Upper lobe of left lung (tissue), 6 donors: ENCODE data around the gene FRK. TPM values are rescaled to one million over a fixed set of nuclear protein-coding genes. Genes with fewer than 3 reads are reported as not detected.

Source experiments
- ATAC-seq, 2 donors: fragments of 200-7000 bp; cut with Tn5 transposase; one replicate each; pipeline ENCODE4 v1.9.1; 2022; ENCODE audit warnings: mild to moderate bottlenecking in 2 of 2, moderate library complexity in 2 of 2; ENCODE audit not compliant: low FRiP score in 2 of 2
- DNase-seq, 2 donors: peaks; one replicate each; pipeline ENCODE4 v3.0.0-alpha.2; 2019 to 2020
- H3K27ac ChIP-seq, 4 donors: fragments of 200-600 bp; sonication (generic); one replicate each; pipeline ENCODE4 v1.5.1; 2016 to 2019
- H3K27me3 ChIP-seq, 4 donors: fragments of 200-600 bp; sonication (generic); one replicate each; pipeline ENCODE4 v1.5.1; 2017 to 2019
- H3K36me3 ChIP-seq, 4 donors: fragments of 200-600 bp; sonication (generic); one replicate each; pipeline ENCODE4 v1.5.1; 2016 to 2019
- H3K4me1 ChIP-seq, 4 donors: fragments of 200-600 bp; sonication (generic); one replicate each; pipeline ENCODE4 v1.5.1; 2018 to 2019
- H3K4me3 ChIP-seq, 4 donors: fragments of 200-600 bp; sonication (generic); one replicate each; pipeline ENCODE4 v1.5.1; 2017 to 2019; ENCODE audit warnings: mild to moderate bottlenecking in 2 of 4, moderate library complexity in 1 of 4
- H3K9me3 ChIP-seq, 4 donors: fragments of 200-600 bp; sonication (generic); one replicate each; pipeline ENCODE4 v1.5.1; 2018 to 2019
- EP300 ChIP-seq, 4 donors: sonication (generic); formaldehyde crosslinking; IDR thresholded peaks; one replicate each; pipeline ENCODE4 v1.5.1; 2017; ENCODE audit warnings: antibody characterized with exemption in 4 of 4, control low read depth in 2 of 4
- POLR2A ChIP-seq, 4 donors: fragments of 450-650 bp; IDR thresholded peaks; one replicate each; pipeline ENCODE4 v1.5.1; 2016 to 2017; ENCODE audit warnings: antibody characterized with exemption in 4 of 4, mild to moderate bottlenecking in 2 of 4
- POLR2AphosphoS5 ChIP-seq, 2 donors: sonication (generic); formaldehyde crosslinking; IDR thresholded peaks; one replicate each; pipeline ENCODE4 v1.5.1; 2017; ENCODE audit warnings: antibody characterized with exemption in 2 of 2
- WGBS, 2 donors: methylation state at CpG; one replicate each; pipeline ENCODE4 v1.1.5; 2017 to 2018; 5-methylcytosine and 5-hydroxymethylcytosine counted together
- total RNA-seq, 6 donors: library from RNA; depleted of rRNA in 4 of 6; stranded (reverse); fragments of >200 nt in 4 of 6; gene quantifications; one replicate each; pipeline versions ENCODE4 v1.1.0 to v1.2.1, GENCODE V29; 2016 to 2021
- TF ChIP-seq, protein P1 (sequence below), 6 experiments: fragments of 450-650 bp in 4 of 6; fragments of 200-600 bp in 2 of 6; sonication (generic) in 2 of 6; IDR thresholded peaks; one replicate each; pipeline ENCODE4 v1.5.1; 2016 to 2019; ENCODE audit warnings: antibody characterized with exemption in 6 of 6
- donor health status: DM: no; HTN: no; CAD: no; lungs with moderate emphysema.
- donor health status: DM: no; HTN: yes; CAD: no; lungs with severe emphysema.

The FRK gene
- total RNA-seq, 6 donors from 2014 or later, result 2.2 to 9.8 (median 5.9) TPM

DNA sequence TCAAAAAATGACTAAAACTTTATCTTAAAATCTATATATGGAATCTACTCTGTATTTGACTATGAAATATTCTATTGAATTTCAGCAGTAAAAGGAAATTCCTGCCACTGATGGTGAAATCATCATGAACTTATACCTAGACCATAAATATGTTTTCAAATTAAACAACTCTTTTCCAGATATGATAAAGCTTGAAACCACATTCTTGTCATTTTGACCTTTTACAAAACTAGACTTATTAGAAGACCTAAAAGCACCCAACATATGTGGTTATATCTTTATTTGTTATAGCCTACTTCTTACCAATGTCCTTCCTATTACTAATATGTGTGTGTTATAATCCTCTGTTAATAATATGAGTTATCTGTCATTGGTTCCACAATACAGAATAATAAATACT is 35.3 kb downstream of the FRK start:
- TF ChIP-seq POLR2AphosphoS5 (IDR thresholded peaks at IDR 0.05) (no peak), EP300 (IDR thresholded peaks at IDR 0.05) (no peak), POLR2A (IDR thresholded peaks at IDR 0.05) (no peak)
- TF ChIP-seq, protein P1, sequence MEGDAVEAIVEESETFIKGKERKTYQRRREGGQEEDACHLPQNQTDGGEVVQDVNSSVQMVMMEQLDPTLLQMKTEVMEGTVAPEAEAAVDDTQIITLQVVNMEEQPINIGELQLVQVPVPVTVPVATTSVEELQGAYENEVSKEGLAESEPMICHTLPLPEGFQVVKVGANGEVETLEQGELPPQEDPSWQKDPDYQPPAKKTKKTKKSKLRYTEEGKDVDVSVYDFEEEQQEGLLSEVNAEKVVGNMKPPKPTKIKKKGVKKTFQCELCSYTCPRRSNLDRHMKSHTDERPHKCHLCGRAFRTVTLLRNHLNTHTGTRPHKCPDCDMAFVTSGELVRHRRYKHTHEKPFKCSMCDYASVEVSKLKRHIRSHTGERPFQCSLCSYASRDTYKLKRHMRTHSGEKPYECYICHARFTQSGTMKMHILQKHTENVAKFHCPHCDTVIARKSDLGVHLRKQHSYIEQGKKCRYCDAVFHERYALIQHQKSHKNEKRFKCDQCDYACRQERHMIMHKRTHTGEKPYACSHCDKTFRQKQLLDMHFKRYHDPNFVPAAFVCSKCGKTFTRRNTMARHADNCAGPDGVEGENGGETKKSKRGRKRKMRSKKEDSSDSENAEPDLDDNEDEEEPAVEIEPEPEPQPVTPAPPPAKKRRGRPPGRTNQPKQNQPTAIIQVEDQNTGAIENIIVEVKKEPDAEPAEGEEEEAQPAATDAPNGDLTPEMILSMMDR (IDR thresholded peaks at IDR 0.05), result no peak
- DNase-seq, result no peak
- no peak overlapping the region for H3K27ac ChIP-seq
- no peaks in the 10 kb centered on the region for H3K36me3 ChIP-seq
- H3K4me3 ChIP-seq, result no peak overlapping the region
- H3K4me1 ChIP-seq, result peaks cover 0 to 6% (median 2%) of the 10 kb centered on the region in 4 donors
- H3K27me3 ChIP-seq, result no peaks in the 10 kb centered on the region
- no peak for ATAC-seq
- H3K9me3 ChIP-seq, result no peaks in the 10 kb centered on the region

DNA sequence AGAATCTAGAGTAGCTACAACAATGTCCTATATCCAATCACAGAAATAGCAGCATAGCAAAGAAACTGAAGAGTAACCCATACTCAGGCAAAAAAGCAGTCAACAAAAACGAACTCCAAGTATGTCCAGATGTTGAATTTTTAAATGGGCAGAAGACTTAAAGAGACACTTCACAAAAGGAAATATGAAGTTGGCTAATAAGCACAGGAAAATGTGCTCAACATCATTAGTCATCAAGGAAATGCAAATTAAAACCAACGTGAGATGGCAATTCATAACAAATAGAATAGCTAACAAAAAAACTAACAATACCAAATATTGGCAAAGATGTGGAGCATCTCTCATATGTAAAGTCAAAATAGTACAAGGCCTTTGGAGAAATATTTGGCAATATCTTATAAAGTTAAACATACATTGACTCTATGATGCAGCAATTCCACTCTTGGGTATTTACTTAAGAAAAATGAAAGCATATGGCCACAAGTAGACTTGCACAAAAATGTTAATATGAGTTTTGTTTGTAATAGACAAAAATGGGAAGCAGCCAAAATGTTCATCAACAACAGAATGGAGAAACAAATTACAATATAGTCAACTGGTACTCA is 37.7 kb downstream of the FRK start:
- no peak for TF ChIP-seq POLR2A (IDR thresholded peaks at IDR 0.05)
- TF ChIP-seq EP300 (IDR thresholded peaks at IDR 0.05), result no peak
- TF ChIP-seq, protein P1 (IDR thresholded peaks at IDR 0.05), result no peak
- TF ChIP-seq POLR2AphosphoS5 (IDR thresholded peaks at IDR 0.05), result no peak
- Histone ChIP-seq H3K27ac (no peak overlapping the region), H3K4me1 (peaks cover 2 to 16% (median 7%) of the 10 kb centered on the region in 4 donors), H3K4me3 (no peak overlapping the region), H3K9me3 (no peaks in the 10 kb centered on the region), H3K36me3 (no peaks in the 10 kb centered on the region), H3K27me3 (no peaks in the 10 kb centered on the region)
- ATAC-seq, result no peak
- WGBS, 2 donors, result 29 to 36% methylated on average over 2 of the region's 2 CpGs
- no peak for DNase-seq

DNA sequence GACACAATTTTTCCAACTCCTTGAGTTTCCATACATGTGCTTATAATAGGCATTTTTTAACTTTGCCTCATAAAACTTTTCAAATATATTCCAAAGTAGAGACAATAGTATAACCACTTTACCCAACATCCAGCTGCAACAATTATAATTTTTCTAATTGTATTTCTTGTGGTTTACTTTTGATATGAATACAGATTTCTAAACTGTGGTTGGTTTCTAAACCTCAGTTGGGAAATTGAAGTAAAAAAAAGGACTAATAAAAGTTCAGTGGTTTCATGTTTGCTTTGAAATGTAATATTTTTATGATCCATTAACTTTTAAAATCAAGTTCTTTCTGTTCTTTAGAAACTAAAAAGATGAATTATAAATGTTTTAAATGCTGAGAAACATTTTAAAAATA is 40.0 kb downstream of the FRK start:
- no peak for TF ChIP-seq POLR2AphosphoS5 (IDR thresholded peaks at IDR 0.05)
- TF ChIP-seq EP300 (IDR thresholded peaks at IDR 0.05), result no peak
- TF ChIP-seq, protein P1 (IDR thresholded peaks at IDR 0.05), result no peak
- no peak for TF ChIP-seq POLR2A (IDR thresholded peaks at IDR 0.05)
- H3K4me1 ChIP-seq, result peaks cover 9 to 30% (median 21%) of the 10 kb centered on the region in 4 donors
- no peaks in the 10 kb centered on the region for H3K9me3 ChIP-seq
- H3K36me3 ChIP-seq, result no peaks in the 10 kb centered on the region
- no peak overlapping the region for H3K27ac ChIP-seq
- H3K4me3 ChIP-seq, result no peak overlapping the region
- H3K27me3 ChIP-seq, result no peaks in the 10 kb centered on the region
- no peak for DNase-seq
- no peak for ATAC-seq

DNA sequence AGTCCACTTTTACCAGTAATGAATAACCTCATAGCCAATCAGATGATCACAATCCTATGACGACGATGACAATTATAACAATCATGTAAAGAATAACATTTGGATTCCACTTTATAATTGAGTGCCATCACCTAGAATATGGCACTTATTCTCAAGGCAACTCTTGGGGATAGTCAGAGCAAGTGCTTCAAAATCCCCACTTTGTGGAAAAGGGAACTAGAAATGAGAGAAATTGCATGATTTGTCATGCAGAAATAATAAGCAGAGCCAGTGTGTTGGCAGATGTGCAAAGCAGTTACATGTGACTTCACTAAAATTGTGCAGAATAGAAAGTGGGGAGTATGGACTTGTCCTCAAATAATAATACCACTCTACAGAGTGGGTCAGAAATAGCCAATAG is 41.3 kb downstream of the FRK start:
- DNase-seq (no peak), ATAC-seq (no peak)
- H3K27me3 ChIP-seq, result no peaks in the 10 kb centered on the region
- H3K27ac ChIP-seq, result no peak overlapping the region
- WGBS, 2 donors, result 71 to 79% methylated on average over 2 of the region's 2 CpGs
- H3K4me3 ChIP-seq, result no peak overlapping the region
- TF ChIP-seq, protein P1 (IDR thresholded peaks at IDR 0.05), result no peak
- TF ChIP-seq POLR2A (IDR thresholded peaks at IDR 0.05) (no peak), POLR2AphosphoS5 (IDR thresholded peaks at IDR 0.05) (no peak), EP300 (IDR thresholded peaks at IDR 0.05) (no peak)
- H3K36me3 ChIP-seq, result no peaks in the 10 kb centered on the region
- peaks cover 9 to 35% (median 23%) of the 10 kb centered on the region in 4 donors for H3K4me1 ChIP-seq
- no peaks in the 10 kb centered on the region for H3K9me3 ChIP-seq

DNA sequence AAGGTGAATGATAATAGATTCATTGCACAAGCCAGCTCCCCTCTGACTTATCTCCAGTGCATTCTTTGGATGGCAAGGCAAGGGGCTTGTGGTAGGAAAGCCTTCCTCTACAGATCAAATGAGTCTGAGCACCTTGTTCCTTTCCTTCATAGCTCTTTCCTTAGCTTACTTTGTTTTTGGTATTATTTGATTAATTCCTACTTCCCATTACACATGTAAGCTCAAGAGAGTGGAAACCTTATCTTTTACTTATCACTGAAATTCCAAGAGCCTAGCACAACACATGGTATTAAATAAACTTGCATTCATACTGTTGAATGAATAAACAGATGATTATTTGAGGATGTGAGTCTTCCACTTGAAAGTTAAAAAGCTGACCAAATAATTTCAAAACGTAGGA is 41.7 kb downstream of the FRK start:
- TF ChIP-seq POLR2AphosphoS5 (IDR thresholded peaks at IDR 0.05), result no peak
- TF ChIP-seq POLR2A (IDR thresholded peaks at IDR 0.05), result no peak
- TF ChIP-seq, protein P1 (IDR thresholded peaks at IDR 0.05), result no peak
- H3K4me1 ChIP-seq, result peaks cover 9 to 35% (median 23%) of the 10 kb centered on the region in 4 donors
- no peaks in the 10 kb centered on the region for H3K27me3 ChIP-seq
- no peak overlapping the region for H3K4me3 ChIP-seq
- DNase-seq (no peak), ATAC-seq (no peak)
- H3K36me3 ChIP-seq, result no peaks in the 10 kb centered on the region
- 31 to 37% methylated on average over 1 of the region's 1 CpG for WGBS, 2 donors
- H3K9me3 ChIP-seq, result no peaks in the 10 kb centered on the region
- H3K27ac ChIP-seq, result no peak overlapping the region
